Subcutaneous adipose tissue (tissue), 4 donors: ENCODE measurements around the gene CASKIN1. TPM values are rescaled to one million over a fixed set of nuclear protein-coding genes. Genes with fewer than 3 reads are reported as not detected.
"Not testable (repeated sequence)": the region's sequence is repeated elsewhere in the genome, so short reads cannot be mapped to it uniquely, and the experiment has no call there.

Experiments used
- small RNA-seq: library from RNA; depleted of rRNA; stranded (forward); fragments of <200 nt; gene quantifications from one replicate; pipeline ENCODE3, GENCODE V24; 2016
- total RNA-seq, 4 donors: library from RNA; depleted of rRNA; stranded (reverse); fragments of >200 nt; gene quantifications; one replicate each; pipeline ENCODE4 v1.1.0, GENCODE V29; 2016
- TF ChIP-seq, protein P1 (sequence below): fragments of 450-650 bp; IDR thresholded peaks from one replicate; pipeline ENCODE4 v1.5.1; 2016; ENCODE audit warnings: low read depth, mild to moderate bottlenecking, control low read depth, antibody characterized with exemption, moderate library complexity

Gene CASKIN1
- total RNA-seq, 4 donors from 2014 or later: not detected

GRCh38 chr16:2142942-2143877 is 53.2 kb downstream of the CASKIN1 start:
- TF ChIP-seq, protein P1, sequence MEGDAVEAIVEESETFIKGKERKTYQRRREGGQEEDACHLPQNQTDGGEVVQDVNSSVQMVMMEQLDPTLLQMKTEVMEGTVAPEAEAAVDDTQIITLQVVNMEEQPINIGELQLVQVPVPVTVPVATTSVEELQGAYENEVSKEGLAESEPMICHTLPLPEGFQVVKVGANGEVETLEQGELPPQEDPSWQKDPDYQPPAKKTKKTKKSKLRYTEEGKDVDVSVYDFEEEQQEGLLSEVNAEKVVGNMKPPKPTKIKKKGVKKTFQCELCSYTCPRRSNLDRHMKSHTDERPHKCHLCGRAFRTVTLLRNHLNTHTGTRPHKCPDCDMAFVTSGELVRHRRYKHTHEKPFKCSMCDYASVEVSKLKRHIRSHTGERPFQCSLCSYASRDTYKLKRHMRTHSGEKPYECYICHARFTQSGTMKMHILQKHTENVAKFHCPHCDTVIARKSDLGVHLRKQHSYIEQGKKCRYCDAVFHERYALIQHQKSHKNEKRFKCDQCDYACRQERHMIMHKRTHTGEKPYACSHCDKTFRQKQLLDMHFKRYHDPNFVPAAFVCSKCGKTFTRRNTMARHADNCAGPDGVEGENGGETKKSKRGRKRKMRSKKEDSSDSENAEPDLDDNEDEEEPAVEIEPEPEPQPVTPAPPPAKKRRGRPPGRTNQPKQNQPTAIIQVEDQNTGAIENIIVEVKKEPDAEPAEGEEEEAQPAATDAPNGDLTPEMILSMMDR: no peak

GRCh38 chr16:2135770-2136490 is 60.5 kb downstream of the CASKIN1 start, which contains the start of gene PKD1:
TSS of gene PKD1 (minus strand) at chr16:2135898. CDS start at chr16:2135689, 209 bp downstream.
- TF ChIP-seq, protein P1: not testable (repeated sequence)

Small RNA genes within 50 kb of the gene (small RNA-seq; reads per million reads assigned to genes)
- gene MIR3180-5 (not detected), gene MIR4516 (not detected), gene RF00019 (0.49 reads per million), gene SNORD60 (not detected)

Other genes starting within 250 kb of the CASKIN1 start
- gene RPL3L, start 241.9 kb downstream of the CASKIN1 start, total RNA-seq: not detected
- gene NDUFB10, start 237.1 kb downstream of the CASKIN1 start, total RNA-seq: 100 to 1,000 TPM; 120 to 198 (median 186) TPM
- gene RPS2, start 231.8 kb downstream of the CASKIN1 start, total RNA-seq: 1,000 to 10,000 TPM; 1,492 to 1,850 (median 1,797) TPM
- not detected for gene RNF151, start 229.7 kb downstream of the CASKIN1 start, total RNA-seq
- 10 to 100 TPM; 20.9 to 30.6 (median 26.6) TPM for gene TBL3, start 224.6 kb downstream of the CASKIN1 start, total RNA-seq
- gene NOXO1, start 215.1 kb downstream of the CASKIN1 start, total RNA-seq: not detected
- 10 to 100 TPM in 3 of 4 donors, 1 to 10 TPM in 1; 9.1 to 17.4 (median 16.1) TPM for gene GFER, start 212.4 kb downstream of the CASKIN1 start, total RNA-seq
- not detected for gene SYNGR3, start 206.6 kb downstream of the CASKIN1 start, total RNA-seq
- gene ZNF598, start 186.8 kb downstream of the CASKIN1 start, total RNA-seq: 10 to 100 TPM; 13.9 to 45.0 (median 15.0) TPM
- gene NPW, start 176.8 kb downstream of the CASKIN1 start, total RNA-seq: not detected
- 100 to 1,000 TPM in 1 of 4 donors, 10 to 100 TPM in 3; 15.1 to 140 (median 48.9) TPM for gene NHERF2, start 169.7 kb downstream of the CASKIN1 start, total RNA-seq
- 10 to 100 TPM in 2 of 4 donors, 1 to 10 TPM in 2; 6.5 to 21.7 (median 12.0) TPM for gene NTHL1, start 148.8 kb downstream of the CASKIN1 start, total RNA-seq
- gene TSC2, start 148.6 kb downstream of the CASKIN1 start, total RNA-seq: 100 to 1,000 TPM in 1 of 4 donors, 10 to 100 TPM in 3; 31.1 to 110 (median 50.2) TPM
- gene PKD1, start 60.7 kb downstream of the CASKIN1 start, total RNA-seq: 100 to 1,000 TPM in 2 of 4 donors, 10 to 100 TPM in 2; 40.1 to 318 (median 76.1) TPM
- 1 to 10 TPM in 1 of 4 donors, not detected in 3; 3.0 TPM for gene RAB26, start 48.0 kb downstream of the CASKIN1 start, total RNA-seq
- gene TRAF7, start 40.8 kb downstream of the CASKIN1 start, total RNA-seq: 10 to 100 TPM; 19.1 to 45.0 (median 31.1) TPM
- gene MLST8, start 8.8 kb upstream of the CASKIN1 start, total RNA-seq: 10 to 100 TPM; 29.3 to 58.8 (median 38.0) TPM
- gene BRICD5, start 14.3 kb upstream of the CASKIN1 start, total RNA-seq: 1 to 10 TPM in 3 of 4 donors, under 1 TPM in 1; 0.66 to 6.0 (median 4.1) TPM
- gene PGP, start 18.2 kb upstream of the CASKIN1 start, total RNA-seq: 10 to 100 TPM in 3 of 4 donors, 1 to 10 TPM in 1; 7.7 to 21.1 (median 10.3) TPM
- 10 to 100 TPM in 3 of 4 donors, 1 to 10 TPM in 1; 9.6 to 33.2 (median 16.8) TPM for gene E4F1, start 27.0 kb upstream of the CASKIN1 start, total RNA-seq
- gene DNASE1L2, start 39.8 kb upstream of the CASKIN1 start, total RNA-seq: under 1 TPM in 2 of 4 donors, not detected in 2; 0.34 to 0.82 TPM
- gene ECI1, start 55.0 kb upstream of the CASKIN1 start, total RNA-seq: 10 to 100 TPM; 32.4 to 96.5 (median 49.8) TPM
- gene RNPS1, start 71.5 kb upstream of the CASKIN1 start, total RNA-seq: 100 to 1,000 TPM in 1 of 4 donors, 10 to 100 TPM in 3; 66.6 to 127 (median 75.3) TPM
- gene ABCA3, start 144.1 kb upstream of the CASKIN1 start, total RNA-seq: 10 to 100 TPM in 2 of 4 donors, 1 to 10 TPM in 2; 7.0 to 24.9 (median 9.5) TPM
- 1 to 10 TPM; 1.8 to 5.1 (median 2.0) TPM for gene CCNF, start 232.8 kb upstream of the CASKIN1 start, total RNA-seq